22Rv1 (cell line): ENCODE data around the gene DIP2C.

ENCODE experiments used
- ZFX ChIP-seq: fragments of 450-650 bp; IDR thresholded peaks from 2 replicates; pipeline ENCODE4 v1.6.1; 2017; ENCODE audit warnings: antibody characterized with exemption, borderline replicate concordance
- TF ChIP-seq, protein P1 (sequence below): fragments of 450-650 bp; IDR thresholded peaks from 2 replicates; pipeline ENCODE4 v1.5.1; 2017; ENCODE audit warnings: mild to moderate bottlenecking

DNA sequence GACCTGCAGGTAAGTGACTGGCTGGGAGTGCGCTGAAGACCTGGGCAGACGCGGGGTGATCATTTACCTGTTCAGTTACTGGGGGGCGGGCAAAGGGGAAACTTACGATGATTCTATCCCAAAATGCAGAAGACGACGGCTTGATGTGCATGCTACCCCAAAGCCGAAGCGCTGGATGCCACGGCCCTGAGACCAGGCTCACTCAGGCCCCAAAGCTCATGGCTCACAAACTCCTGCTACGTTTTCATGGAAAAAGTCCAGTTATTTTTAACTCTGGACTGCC, 200.6 kb downstream of the DIP2C start:
- TF ChIP-seq, protein P1, sequence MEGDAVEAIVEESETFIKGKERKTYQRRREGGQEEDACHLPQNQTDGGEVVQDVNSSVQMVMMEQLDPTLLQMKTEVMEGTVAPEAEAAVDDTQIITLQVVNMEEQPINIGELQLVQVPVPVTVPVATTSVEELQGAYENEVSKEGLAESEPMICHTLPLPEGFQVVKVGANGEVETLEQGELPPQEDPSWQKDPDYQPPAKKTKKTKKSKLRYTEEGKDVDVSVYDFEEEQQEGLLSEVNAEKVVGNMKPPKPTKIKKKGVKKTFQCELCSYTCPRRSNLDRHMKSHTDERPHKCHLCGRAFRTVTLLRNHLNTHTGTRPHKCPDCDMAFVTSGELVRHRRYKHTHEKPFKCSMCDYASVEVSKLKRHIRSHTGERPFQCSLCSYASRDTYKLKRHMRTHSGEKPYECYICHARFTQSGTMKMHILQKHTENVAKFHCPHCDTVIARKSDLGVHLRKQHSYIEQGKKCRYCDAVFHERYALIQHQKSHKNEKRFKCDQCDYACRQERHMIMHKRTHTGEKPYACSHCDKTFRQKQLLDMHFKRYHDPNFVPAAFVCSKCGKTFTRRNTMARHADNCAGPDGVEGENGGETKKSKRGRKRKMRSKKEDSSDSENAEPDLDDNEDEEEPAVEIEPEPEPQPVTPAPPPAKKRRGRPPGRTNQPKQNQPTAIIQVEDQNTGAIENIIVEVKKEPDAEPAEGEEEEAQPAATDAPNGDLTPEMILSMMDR: no peak
- TF ChIP-seq ZFX: no peak
